HEK293 (cell line): ENCODE measurements around the gene ASIC3.

ENCODE experiments used
- BCL11B ChIP-seq: fragments of 450-650 bp; formaldehyde crosslinking; IDR thresholded peaks from 2 replicates; pipeline ENCODE4 v1.5.1; 2016; ENCODE audit warnings: low read depth, missing biosample characterization, missing genetic modification characterization
- HIC1 ChIP-seq: fragments of 450-650 bp; formaldehyde crosslinking; IDR thresholded peaks from 2 replicates; pipeline ENCODE4 v1.5.1; 2016; ENCODE audit warnings: missing biosample characterization, missing genetic modification characterization
- HOXC10 ChIP-seq: sonication (generic); formaldehyde crosslinking; IDR thresholded peaks from 2 replicates; pipeline ENCODE4 v1.8.1; 2023; ENCODE audit warnings: mild to moderate bottlenecking, missing genetic modification reagents
- KLF16 ChIP-seq: fragments of 450-650 bp; formaldehyde crosslinking; IDR thresholded peaks from 2 replicates; pipeline ENCODE4 v1.5.1; 2017; ENCODE audit warnings: missing biosample characterization, missing genetic modification characterization
- OVOL3 ChIP-seq: fragments of 450-650 bp; formaldehyde crosslinking; IDR thresholded peaks from 2 replicates; pipeline ENCODE4 v1.5.1; 2016; ENCODE audit warnings: missing biosample characterization, missing genetic modification characterization
- PATZ1 ChIP-seq: fragments of 450-650 bp; formaldehyde crosslinking; IDR thresholded peaks from 2 replicates; pipeline ENCODE4 v1.5.1; 2016; ENCODE audit warnings: missing biosample characterization, missing genetic modification characterization
- PRDM10 ChIP-seq: fragments of 450-650 bp; formaldehyde crosslinking; IDR thresholded peaks from 2 replicates; pipeline ENCODE4 v1.5.1; 2016; ENCODE audit warnings: missing biosample characterization, missing genetic modification characterization
- ZFP37 ChIP-seq: fragments of 450-650 bp; formaldehyde crosslinking; IDR thresholded peaks from 2 replicates; pipeline ENCODE4 v1.5.1; 2016; ENCODE audit warnings: missing biosample characterization, missing genetic modification characterization
- ZNF112 ChIP-seq: fragments of 450-650 bp; formaldehyde crosslinking; IDR thresholded peaks from 2 replicates; pipeline ENCODE4 v1.5.0; 2017; ENCODE audit warnings: missing biosample characterization, missing genetic modification characterization
- ZNF239 ChIP-seq: fragments of 450-650 bp; formaldehyde crosslinking; IDR thresholded peaks from 2 replicates; pipeline ENCODE4 v1.5.1; 2016; ENCODE audit warnings: missing biosample characterization, missing genetic modification characterization
- ZNF37A ChIP-seq: fragments of 450-650 bp; IDR thresholded peaks from 2 replicates; pipeline ENCODE4 v1.5.1; 2018; ENCODE audit warnings: missing biosample characterization, missing genetic modification characterization
- ZNF596 ChIP-seq: fragments of 450-650 bp; IDR thresholded peaks from 2 replicates; pipeline ENCODE4 v1.5.0; 2018; ENCODE audit warnings: missing biosample characterization, mild to moderate bottlenecking, missing genetic modification characterization, moderate library complexity
- ZNF621 ChIP-seq: fragments of 450-650 bp; formaldehyde crosslinking; IDR thresholded peaks from 2 replicates; pipeline ENCODE4 v1.5.1; 2017; ENCODE audit warnings: missing biosample characterization, missing genetic modification characterization
- ZNF692 ChIP-seq: fragments of 450-650 bp; formaldehyde crosslinking; IDR thresholded peaks from 2 replicates; pipeline ENCODE4 v1.5.1; 2016; ENCODE audit warnings: missing biosample characterization, missing genetic modification characterization
- ZNF777 ChIP-seq: fragments of 450-650 bp; formaldehyde crosslinking; IDR thresholded peaks from 2 replicates; pipeline ENCODE4 v1.5.1; 2017; ENCODE audit warnings: missing biosample characterization, missing genetic modification characterization, borderline replicate concordance
- ZNF785 ChIP-seq: fragments of 450-650 bp; formaldehyde crosslinking; IDR thresholded peaks from 2 replicates; pipeline ENCODE4 v1.5.1; 2016; ENCODE audit warnings: missing biosample characterization, missing genetic modification characterization
- TF ChIP-seq, protein P1 (sequence below): fragments of 450-650 bp; formaldehyde crosslinking; IDR thresholded peaks from 2 replicates; pipeline ENCODE4 v1.5.1; 2016; ENCODE audit warnings: missing biosample characterization, missing genetic modification characterization
- TF ChIP-seq, protein P2 (sequence below): fragments of 450-650 bp; formaldehyde crosslinking; IDR thresholded peaks from 2 replicates; pipeline ENCODE4 v1.5.1; 2016; ENCODE audit warnings: missing biosample characterization, missing genetic modification characterization
- TF ChIP-seq, protein P3 (sequence below): fragments of 450-650 bp; formaldehyde crosslinking; IDR thresholded peaks from 2 replicates; pipeline ENCODE4 v1.5.1; 2017; ENCODE audit warnings: missing biosample characterization, missing genetic modification characterization
- TF ChIP-seq, protein P4 (sequence below): fragments of 450-650 bp; formaldehyde crosslinking; IDR thresholded peaks from 2 replicates; pipeline ENCODE4 v1.5.1; 2016; ENCODE audit warnings: missing biosample characterization, missing genetic modification characterization

The ASIC3 gene

GRCh38 chr7:151078233-151079040, 30.1 kb downstream of the ASIC3 start (continued):
- TF ChIP-seq ZNF112 (tag by site-specific recombination) (no peak), ZNF239 (tag by site-specific recombination) (no peak), ZFP37 (tag by site-specific recombination) (no peak), ZNF692 (tag by site-specific recombination) (no peak), ZNF596 (tag by site-specific recombination) (no peak), BCL11B (tag by site-specific recombination) (no peak), ZNF621 (no peak), HIC1 (peak; percentile 7; the same call in 1 of the 2 replicates), HOXC10 (CRISPR knock-in tag) (no peak), OVOL3 (tag by site-specific recombination) (no peak), KLF16 (tag by site-specific recombination) (no peak), PATZ1 (tag by site-specific recombination) (peak; percentile 78), PRDM10 (tag by site-specific recombination) (no peak), ZNF777 (tag by site-specific recombination) (no peak), ZNF785 (tag by site-specific recombination) (no peak), ZNF37A (tag by site-specific recombination) (no peak)
- TF ChIP-seq, protein P1, sequence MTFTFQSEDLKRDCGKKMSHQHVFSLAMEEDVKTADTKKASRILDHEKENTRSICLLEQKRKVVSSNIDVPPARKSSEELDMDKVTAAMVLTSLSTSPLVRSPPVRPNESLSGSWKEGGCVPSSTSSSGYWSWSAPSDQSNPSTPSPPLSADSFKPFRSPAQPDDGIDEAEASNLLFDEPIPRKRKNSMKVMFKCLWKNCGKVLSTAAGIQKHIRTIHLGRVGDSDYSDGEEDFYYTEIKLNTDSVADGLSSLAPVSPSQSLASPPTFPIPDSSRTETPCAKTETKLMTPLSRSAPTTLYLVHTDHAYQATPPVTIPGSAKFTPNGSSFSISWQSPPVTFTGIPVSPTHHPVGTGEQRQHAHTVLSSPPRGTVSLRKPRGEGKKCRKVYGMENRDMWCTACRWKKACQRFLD, result no peak
- TF ChIP-seq, protein P2, sequence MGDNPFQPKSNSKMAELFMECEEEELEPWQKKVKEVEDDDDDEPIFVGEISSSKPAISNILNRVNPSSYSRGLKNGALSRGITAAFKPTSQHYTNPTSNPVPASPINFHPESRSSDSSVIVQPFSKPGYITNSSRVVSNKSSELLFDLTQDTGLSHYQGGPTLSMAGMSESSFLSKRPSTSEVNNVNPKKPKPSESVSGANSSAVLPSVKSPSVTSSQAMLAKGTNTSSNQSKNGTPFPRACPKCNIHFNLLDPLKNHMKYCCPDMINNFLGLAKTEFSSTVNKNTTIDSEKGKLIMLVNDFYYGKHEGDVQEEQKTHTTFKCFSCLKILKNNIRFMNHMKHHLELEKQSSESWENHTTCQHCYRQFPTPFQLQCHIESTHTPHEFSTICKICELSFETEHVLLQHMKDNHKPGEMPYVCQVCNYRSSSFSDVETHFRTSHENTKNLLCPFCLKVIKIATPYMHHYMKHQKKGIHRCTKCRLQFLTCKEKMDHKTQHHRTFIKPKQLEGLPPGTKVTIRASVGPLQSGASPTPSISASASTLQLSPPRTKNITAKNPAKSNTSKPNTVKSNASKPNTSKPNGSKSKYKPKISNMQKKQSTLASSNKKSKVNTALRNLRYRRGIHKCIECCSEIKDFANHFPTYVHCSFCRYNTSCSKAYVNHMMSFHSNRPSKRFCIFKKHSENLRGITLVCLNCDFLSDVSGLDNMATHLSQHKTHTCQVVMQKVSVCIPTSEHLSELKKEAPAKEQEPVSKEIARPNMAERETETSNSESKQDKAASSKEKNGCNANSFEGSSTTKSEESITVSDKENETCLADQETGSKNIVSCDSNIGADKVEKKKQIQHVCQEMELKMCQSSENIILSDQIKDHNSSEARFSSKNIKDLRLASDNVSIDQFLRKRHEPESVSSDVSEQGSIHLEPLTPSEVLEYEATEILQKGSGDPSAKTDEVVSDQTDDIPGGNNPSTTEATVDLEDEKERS, result no peak
- TF ChIP-seq, protein P3, sequence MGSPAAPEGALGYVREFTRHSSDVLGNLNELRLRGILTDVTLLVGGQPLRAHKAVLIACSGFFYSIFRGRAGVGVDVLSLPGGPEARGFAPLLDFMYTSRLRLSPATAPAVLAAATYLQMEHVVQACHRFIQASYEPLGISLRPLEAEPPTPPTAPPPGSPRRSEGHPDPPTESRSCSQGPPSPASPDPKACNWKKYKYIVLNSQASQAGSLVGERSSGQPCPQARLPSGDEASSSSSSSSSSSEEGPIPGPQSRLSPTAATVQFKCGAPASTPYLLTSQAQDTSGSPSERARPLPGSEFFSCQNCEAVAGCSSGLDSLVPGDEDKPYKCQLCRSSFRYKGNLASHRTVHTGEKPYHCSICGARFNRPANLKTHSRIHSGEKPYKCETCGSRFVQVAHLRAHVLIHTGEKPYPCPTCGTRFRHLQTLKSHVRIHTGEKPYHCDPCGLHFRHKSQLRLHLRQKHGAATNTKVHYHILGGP (tag by site-specific recombination), result peak; percentile 87
- TF ChIP-seq, protein P4, sequence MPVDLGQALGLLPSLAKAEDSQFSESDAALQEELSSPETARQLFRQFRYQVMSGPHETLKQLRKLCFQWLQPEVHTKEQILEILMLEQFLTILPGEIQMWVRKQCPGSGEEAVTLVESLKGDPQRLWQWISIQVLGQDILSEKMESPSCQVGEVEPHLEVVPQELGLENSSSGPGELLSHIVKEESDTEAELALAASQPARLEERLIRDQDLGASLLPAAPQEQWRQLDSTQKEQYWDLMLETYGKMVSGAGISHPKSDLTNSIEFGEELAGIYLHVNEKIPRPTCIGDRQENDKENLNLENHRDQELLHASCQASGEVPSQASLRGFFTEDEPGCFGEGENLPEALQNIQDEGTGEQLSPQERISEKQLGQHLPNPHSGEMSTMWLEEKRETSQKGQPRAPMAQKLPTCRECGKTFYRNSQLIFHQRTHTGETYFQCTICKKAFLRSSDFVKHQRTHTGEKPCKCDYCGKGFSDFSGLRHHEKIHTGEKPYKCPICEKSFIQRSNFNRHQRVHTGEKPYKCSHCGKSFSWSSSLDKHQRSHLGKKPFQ (tag by site-specific recombination), result no peak
